Esophagus muscularis mucosa (tissue), 4 donors: Measurements from ENCODE around the gene WWOX. TPM values are rescaled to one million over a fixed set of nuclear protein-coding genes. Genes with fewer than 3 reads are reported as not detected.

Experiments used
- DNase-seq: peaks from one replicate; pipeline ENCODE4 v3.0.0-alpha.2; 2017; ENCODE audit errors: extremely low spot score
- H3K27ac ChIP-seq, 4 donors: fragments of 200-600 bp; sonication (generic); replicated peaks in 1 of 4; 1 replicate in 3 of 4; 2 replicates in 1 of 4; pipeline ENCODE4 v1.5.1; 2016 to 2019; ENCODE audit warnings: mild to moderate bottlenecking in 1 of 4
- H3K27me3 ChIP-seq, 4 donors: fragments of 200-600 bp; sonication (generic); one replicate each; pipeline versions ENCODE4 v1.5.1 to v1.6.0; 2016 to 2019
- H3K36me3 ChIP-seq, 4 donors: fragments of 200-600 bp; sonication (generic); one replicate each; pipeline ENCODE4 v1.5.1; 2016 to 2019
- H3K4me1 ChIP-seq, 4 donors: fragments of 200-600 bp; sonication (generic); one replicate each; pipeline ENCODE4 v1.5.1; 2016 to 2019
- H3K4me3 ChIP-seq, 4 donors: fragments of 200-600 bp; sonication (generic); 1 replicate in 2 of 4; 2 replicates in 2 of 4; pipeline ENCODE4 v1.5.1; 2016 to 2019; ENCODE audit warnings: mild to moderate bottlenecking in 4 of 4, moderate library complexity in 1 of 4
- H3K9me3 ChIP-seq, 4 donors: fragments of 200-600 bp; sonication (generic); 1 replicate in 3 of 4; 2 replicates in 1 of 4; pipeline ENCODE4 v1.5.1; 2016 to 2019
- EP300 ChIP-seq: sonication (generic); formaldehyde crosslinking; IDR thresholded peaks from one replicate; pipeline ENCODE4 v1.6.1; 2017; ENCODE audit warnings: antibody characterized with exemption
- POLR2A ChIP-seq: fragments of 450-650 bp; IDR thresholded peaks from one replicate; pipeline ENCODE4 v1.6.1; 2017; ENCODE audit warnings: antibody characterized with exemption, moderate library complexity, mild to moderate bottlenecking, low read depth
- POLR2AphosphoS5 ChIP-seq, 2 donors: sonication (generic); formaldehyde crosslinking; IDR thresholded peaks; one replicate each; pipeline ENCODE4 v1.6.1; 2017; ENCODE audit warnings: antibody characterized with exemption in 2 of 2
- WGBS: methylation state at CpG from one replicate; pipeline ENCODE4 v1.1.5; 2018; 5-methylcytosine and 5-hydroxymethylcytosine counted together
- intact Hi-C: fragments of 100-400 bp; cut with DNase I; formaldehyde crosslinking; loops from one replicate; pipeline ENCODE4 v1.15.1; 2023
- total RNA-seq, 4 donors: library from RNA; depleted of rRNA; stranded (reverse); fragments of >200 nt; gene quantifications; one replicate each; pipeline versions ENCODE4 v1.1.0 to v1.2.1, GENCODE V29; 2016
- TF ChIP-seq, protein P1 (sequence below), 3 experiments: fragments of 200-600 bp in 2 of 3; fragments of 450-650 bp in 1 of 3; sonication (generic) in 2 of 3; IDR thresholded peaks; one replicate each; pipeline ENCODE4 v1.5.1; 2017 to 2019; ENCODE audit warnings: antibody characterized with exemption in 3 of 3, mild to moderate bottlenecking in 2 of 3, moderate library complexity in 1 of 3

The WWOX gene
- total RNA-seq, 4 donors from 2014 or later: 14.4 to 27.8 (median 15.4) TPM

DNA sequence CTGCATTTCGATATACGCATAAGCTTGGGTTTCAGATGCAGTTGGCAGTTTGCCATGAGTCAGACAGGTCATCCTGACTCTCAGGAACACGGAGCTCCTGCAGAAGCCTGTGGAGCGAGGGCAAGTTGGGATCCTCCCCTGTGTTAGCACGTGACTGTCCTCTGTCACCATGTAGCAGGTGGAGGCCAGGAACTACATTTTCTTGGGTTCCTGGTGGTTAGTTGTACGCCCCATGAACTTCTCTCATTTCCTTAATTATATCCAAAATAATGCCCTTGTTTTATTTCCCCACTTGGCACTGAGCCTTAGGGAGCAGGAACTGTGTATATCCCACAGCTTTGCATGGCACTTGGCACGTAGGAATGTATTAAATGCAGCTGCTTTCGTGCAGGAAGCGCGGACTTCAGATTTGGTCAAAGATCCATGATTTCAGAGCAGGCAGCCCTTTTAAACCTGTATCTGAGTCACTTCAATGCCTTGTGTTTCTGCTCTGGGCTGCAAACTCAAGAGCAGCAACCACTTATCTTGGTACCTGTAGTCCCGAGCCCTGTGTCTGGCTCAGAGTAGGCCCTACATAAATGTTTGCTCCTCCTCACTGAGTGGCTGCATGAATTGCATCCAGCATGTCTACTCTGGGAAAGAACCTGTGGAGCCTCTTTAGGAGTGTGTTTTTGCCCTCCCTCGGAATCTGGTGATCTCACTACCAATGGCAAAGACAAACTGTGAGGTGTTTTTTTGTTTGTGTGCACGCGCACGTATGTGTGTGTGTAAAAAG lies 1072.7 kb downstream of the WWOX start:
- 86% methylated on average over 15 of the region's 15 CpGs for WGBS
- H3K36me3 ChIP-seq: no peaks in the 10 kb centered on the region

DNA sequence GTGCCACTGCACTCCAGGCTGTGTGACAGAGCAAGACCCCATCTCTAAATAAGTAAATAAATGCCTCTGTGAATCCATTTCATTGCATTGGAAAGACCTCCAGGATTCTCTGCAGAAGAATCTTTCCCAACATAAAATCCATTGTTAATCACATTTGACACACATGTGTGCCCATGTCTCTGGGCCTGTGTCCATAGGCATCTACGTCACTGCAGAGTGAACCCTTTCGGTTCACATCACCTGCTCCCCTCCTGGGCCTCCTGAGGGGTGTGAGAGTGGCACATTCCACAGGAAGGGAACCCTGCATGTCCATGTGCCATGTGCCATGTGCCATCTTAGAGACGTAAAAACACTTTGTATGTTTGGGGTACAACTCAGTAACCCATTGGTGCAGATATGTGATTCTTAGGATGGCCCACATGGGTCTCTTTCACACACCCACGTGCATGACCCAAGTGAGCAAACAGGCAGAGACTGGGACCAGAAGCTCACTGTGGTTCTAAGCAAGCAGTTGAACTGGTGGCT lies 1073.6 kb downstream of the WWOX start:
- intact Hi-C loops: no loop called here
- no peak for DNase-seq
- no peak overlapping the region for H3K27ac ChIP-seq
- H3K36me3 ChIP-seq: no peaks in the 10 kb centered on the region
- H3K4me1 ChIP-seq: peaks cover 0 to 25% (median 12%) of the 10 kb centered on the region in 4 donors
- peaks cover 0 to 12% (median 5%) of the 10 kb centered on the region in 4 donors for H3K9me3 ChIP-seq
- no peaks in the 10 kb centered on the region for H3K27me3 ChIP-seq
- TF ChIP-seq, protein P1, sequence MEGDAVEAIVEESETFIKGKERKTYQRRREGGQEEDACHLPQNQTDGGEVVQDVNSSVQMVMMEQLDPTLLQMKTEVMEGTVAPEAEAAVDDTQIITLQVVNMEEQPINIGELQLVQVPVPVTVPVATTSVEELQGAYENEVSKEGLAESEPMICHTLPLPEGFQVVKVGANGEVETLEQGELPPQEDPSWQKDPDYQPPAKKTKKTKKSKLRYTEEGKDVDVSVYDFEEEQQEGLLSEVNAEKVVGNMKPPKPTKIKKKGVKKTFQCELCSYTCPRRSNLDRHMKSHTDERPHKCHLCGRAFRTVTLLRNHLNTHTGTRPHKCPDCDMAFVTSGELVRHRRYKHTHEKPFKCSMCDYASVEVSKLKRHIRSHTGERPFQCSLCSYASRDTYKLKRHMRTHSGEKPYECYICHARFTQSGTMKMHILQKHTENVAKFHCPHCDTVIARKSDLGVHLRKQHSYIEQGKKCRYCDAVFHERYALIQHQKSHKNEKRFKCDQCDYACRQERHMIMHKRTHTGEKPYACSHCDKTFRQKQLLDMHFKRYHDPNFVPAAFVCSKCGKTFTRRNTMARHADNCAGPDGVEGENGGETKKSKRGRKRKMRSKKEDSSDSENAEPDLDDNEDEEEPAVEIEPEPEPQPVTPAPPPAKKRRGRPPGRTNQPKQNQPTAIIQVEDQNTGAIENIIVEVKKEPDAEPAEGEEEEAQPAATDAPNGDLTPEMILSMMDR (IDR thresholded peaks at IDR 0.05): no peak
- no peak for TF ChIP-seq EP300
- no peak for TF ChIP-seq POLR2AphosphoS5 (IDR thresholded peaks at IDR 0.05)
- TF ChIP-seq POLR2A: no peak
- 93% methylated on average over 3 of the region's 4 CpGs for WGBS
- H3K4me3 ChIP-seq: no peak overlapping the region

More for the DNA sequence above, 1072.7 kb downstream of the WWOX start:
- Histone ChIP-seq H3K4me1 (peaks cover 0 to 25% (median 12%) of the 10 kb centered on the region in 4 donors), H3K27ac (no peak overlapping the region), H3K27me3 (no peaks in the 10 kb centered on the region), H3K9me3 (peaks cover 0 to 18% (median 7%) of the 10 kb centered on the region in 4 donors), H3K4me3 (no peak overlapping the region)
- DNase-seq: no peak
- TF ChIP-seq POLR2AphosphoS5 (IDR thresholded peaks at IDR 0.05): no peak
- TF ChIP-seq EP300: no peak
- TF ChIP-seq POLR2A: no peak
- intact Hi-C loops: no loop called here

DNA sequence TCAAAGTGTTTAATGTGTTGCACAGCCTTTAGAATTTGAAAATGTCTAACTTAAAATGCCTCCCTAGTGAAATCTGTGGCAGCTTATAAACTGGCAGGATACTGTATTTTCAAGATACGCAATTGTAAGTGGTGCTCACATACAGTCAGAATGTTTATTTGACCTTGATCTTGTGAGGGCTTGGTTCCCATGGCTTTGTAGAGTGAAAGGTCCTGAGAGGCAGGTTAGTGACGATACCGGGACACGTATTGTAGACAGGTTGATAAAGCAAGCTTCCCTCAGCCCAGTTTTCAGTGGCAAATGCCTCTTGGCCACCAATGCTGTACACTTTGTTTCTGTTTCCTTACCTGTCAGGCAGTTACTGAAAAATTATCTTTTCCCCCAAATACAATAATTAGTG lies 1074.5 kb downstream of the WWOX start:
- TF ChIP-seq, protein P1 (IDR thresholded peaks at IDR 0.05): no peak
- TF ChIP-seq POLR2AphosphoS5 (IDR thresholded peaks at IDR 0.05) (no peak), EP300 (no peak), POLR2A (no peak)
- intact Hi-C loops: no loop called here
- peaks cover 0 to 9% (median 5%) of the 10 kb centered on the region in 4 donors for H3K9me3 ChIP-seq
- no peak overlapping the region for H3K27ac ChIP-seq
- no peaks in the 10 kb centered on the region for H3K27me3 ChIP-seq
- H3K36me3 ChIP-seq: no peaks in the 10 kb centered on the region
- no peak for DNase-seq
- H3K4me3 ChIP-seq: no peak overlapping the region
- H3K4me1 ChIP-seq: peaks cover 0 to 24% (median 12%) of the 10 kb centered on the region in 4 donors
- 86% methylated on average over 4 of the region's 4 CpGs for WGBS

DNA sequence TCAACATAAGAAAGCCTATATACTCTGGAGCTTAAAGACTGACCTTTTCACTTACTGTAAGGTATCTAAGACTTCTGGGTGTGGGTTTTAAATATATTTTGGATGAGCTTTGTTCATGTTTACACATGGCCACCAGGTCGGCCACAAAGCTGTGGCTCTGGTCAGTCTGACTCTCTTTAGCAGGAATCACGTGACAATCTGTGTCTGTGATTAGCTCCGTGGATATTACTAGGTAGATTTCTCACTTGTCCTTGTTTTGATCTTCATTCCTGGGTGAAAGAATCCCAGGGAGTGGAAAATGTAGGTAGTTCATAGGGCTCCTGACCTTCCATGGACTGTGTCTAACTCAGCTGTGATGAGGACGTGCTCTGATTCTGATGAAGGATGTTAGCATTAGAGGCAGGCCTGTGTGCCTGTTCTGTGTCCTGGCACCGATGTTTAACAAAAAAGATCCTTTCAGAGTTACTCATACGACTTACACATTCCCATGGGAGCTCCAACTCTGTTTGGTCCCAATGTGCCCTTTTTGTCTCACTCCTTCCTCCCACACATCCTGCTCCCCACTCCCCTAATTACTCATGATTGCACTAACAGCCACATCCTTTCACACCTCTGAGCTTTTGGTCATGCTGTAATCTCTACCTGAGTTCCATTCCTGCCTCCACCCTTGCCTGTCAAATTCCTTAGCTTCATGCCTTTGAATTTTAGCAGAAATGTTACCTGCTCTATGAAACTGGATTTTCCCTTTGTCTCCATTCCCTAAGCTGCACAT lies 1076.0 kb downstream of the WWOX start:
- no peak for DNase-seq
- Histone ChIP-seq H3K4me3 (no peak overlapping the region), H3K9me3 (peaks cover 0 to 15% (median 6%) of the 10 kb centered on the region in 4 donors), H3K4me1 (peaks cover 0 to 12% (median 9%) of the 10 kb centered on the region in 4 donors), H3K27me3 (no peaks in the 10 kb centered on the region), H3K36me3 (no peaks in the 10 kb centered on the region), H3K27ac (no peak overlapping the region)
- intact Hi-C loops: no loop called here
- 72% methylated on average over 6 of the region's 6 CpGs for WGBS
- TF ChIP-seq, protein P1 (IDR thresholded peaks at IDR 0.05): no peak
- TF ChIP-seq POLR2AphosphoS5 (IDR thresholded peaks at IDR 0.05): no peak
- TF ChIP-seq POLR2A: no peak
- TF ChIP-seq EP300: no peak

DNA sequence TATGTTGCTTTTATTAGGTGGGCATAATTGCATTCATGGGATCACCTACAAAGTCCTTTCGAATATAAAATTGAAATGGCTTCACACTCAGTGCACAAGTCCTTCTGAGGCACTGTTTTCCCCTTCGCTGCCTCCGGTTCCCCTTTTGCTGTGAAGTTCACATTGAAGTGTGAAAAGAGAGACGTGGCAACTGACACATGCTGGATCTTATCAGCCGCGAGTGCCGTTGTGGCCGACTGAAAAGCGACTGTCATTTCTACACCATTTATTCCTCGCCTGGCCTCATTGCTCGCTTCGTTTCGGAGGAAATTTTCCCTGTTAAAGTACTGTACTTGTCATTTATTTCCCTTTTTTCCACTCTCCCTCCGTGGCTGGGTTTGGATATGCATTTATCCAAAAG lies 1077.6 kb downstream of the WWOX start:
- Histone ChIP-seq H3K4me1 (no peaks in the 10 kb centered on the region), H3K4me3 (no peak overlapping the region), H3K27me3 (no peaks in the 10 kb centered on the region), H3K36me3 (no peaks in the 10 kb centered on the region), H3K9me3 (peaks cover 3 to 15% (median 7%) of the 10 kb centered on the region in 4 donors), H3K27ac (no peak overlapping the region)
- TF ChIP-seq POLR2AphosphoS5 (IDR thresholded peaks at IDR 0.05): no peak
- no peak for DNase-seq
- intact Hi-C loops: no loop called here
- WGBS: 76% methylated on average over 14 of the region's 14 CpGs
